Fibroblast of lung (primary cell): ENCODE data around the gene FRS3.

Source experiments
- EZH2 ChIP-seq: IDR thresholded peaks from 2 replicates; pipeline ENCODE4 v1.5.1; 2012; ENCODE audit warnings: low read length, control low read depth, mild to moderate bottlenecking; ENCODE audit errors: missing control alignments
- TF ChIP-seq, protein P1 (sequence below), 2 donors: IDR thresholded peaks in 1 of 2; conservative IDR thresholded peaks in 1 of 2; 1 replicate in 1 of 2; 2 replicates in 1 of 2; pipeline ENCODE4 v1.5.1; 2011 to 2012; ENCODE audit warnings: low read length in 2 of 2, control low read depth in 1 of 2, inconsistent platforms in 1 of 2, low read depth in 1 of 2, mild to moderate bottlenecking in 1 of 2

DNA sequence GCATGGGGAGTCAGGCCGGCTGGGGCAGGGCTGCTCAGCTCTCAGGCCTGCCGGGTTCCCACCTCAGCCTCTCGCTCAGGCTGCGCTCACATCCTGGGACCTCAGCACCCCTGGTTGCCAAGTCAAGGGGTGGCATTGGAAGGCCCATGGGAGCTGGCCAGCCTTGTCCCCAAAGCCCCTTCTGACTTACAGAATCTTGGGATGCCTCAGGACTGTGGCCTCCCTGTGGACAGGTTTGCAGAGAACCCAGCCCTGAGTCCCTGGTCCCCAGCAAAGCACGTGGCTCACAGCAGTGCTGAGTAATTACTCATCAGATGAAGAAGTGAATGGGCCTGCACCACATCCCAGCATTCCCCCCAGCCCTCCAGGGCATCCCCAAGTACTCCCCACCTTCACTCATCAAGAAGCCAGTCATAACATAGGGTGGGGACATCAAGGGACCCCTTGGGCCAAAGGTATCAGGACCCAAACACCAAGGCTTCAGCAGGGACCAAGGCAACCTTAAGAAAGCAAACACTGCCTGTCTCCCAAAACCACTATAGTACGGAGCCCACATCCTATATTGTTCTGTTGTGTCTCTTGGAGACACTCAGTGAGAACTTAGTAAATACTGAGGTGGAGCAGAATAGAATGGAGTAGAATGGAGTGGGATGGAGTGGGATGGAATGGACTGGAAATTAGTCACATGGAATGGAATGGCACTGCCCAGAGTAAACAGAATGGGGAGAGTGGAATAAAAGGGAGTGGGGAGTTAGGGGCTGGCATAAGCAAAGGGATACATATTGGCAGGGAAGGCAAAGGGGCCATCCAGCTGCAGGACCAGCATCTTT, 36.1 kb downstream of the FRS3 start:
- TF ChIP-seq, protein P1, sequence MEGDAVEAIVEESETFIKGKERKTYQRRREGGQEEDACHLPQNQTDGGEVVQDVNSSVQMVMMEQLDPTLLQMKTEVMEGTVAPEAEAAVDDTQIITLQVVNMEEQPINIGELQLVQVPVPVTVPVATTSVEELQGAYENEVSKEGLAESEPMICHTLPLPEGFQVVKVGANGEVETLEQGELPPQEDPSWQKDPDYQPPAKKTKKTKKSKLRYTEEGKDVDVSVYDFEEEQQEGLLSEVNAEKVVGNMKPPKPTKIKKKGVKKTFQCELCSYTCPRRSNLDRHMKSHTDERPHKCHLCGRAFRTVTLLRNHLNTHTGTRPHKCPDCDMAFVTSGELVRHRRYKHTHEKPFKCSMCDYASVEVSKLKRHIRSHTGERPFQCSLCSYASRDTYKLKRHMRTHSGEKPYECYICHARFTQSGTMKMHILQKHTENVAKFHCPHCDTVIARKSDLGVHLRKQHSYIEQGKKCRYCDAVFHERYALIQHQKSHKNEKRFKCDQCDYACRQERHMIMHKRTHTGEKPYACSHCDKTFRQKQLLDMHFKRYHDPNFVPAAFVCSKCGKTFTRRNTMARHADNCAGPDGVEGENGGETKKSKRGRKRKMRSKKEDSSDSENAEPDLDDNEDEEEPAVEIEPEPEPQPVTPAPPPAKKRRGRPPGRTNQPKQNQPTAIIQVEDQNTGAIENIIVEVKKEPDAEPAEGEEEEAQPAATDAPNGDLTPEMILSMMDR (conservative IDR thresholded peaks at IDR 0.05 in 1 of 2, IDR thresholded peaks at IDR 0.05 in 1 of 2; ENCODE audit: low read depth in 1 of 2, low read length in 2 of 2): no peak
- no peak for TF ChIP-seq EZH2
